ENCODE data around the gene FPGT. TPM values are rescaled to one million over a fixed set of nuclear protein-coding genes. Genes with fewer than 3 reads are reported as not detected.

The FPGT gene
- total and polyA plus RNA-seq, 2 of the 4 experiments (the other 2 are of a cell fraction) = 9.4 to 13.3 TPM

DNA sequence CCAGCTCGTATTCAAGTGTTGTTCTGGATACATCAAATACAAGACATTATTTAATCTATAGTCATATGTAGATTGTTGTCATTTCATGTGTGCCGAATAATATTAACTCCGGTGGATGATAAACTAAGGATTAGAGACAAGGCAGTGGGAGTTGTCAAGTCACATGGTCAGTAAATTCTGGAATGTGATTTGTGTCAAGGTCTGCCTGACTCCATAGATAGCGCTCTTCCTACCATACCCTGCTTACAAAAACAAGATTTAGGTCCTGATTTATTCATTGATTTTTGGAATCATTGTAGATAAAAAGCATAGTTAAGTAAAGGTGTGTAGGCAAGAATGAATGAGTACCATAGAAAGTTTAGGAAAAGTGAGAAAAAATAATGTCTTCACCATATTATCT lies 39.7 kb downstream of the FPGT start:
- Histone ChIP-seq H2AFZ (replicated peaks; ENCODE audit: low read length, poor library complexity) (no peak overlapping the region), H3K27ac (ENCODE audit: insufficient read depth, low read length) (no peak overlapping the region), H2BK5ac (ENCODE audit: low read depth, low read length, poor library complexity, severe bottlenecking) (no peak overlapping the region), H3K27me3 (ENCODE audit: control insufficient read depth, insufficient read depth, low read length) (no peaks in the 10 kb centered on the region), H3K4ac (ENCODE audit: low read depth, low read length) (no peak overlapping the region), H2BK20ac (ENCODE audit: low read depth, low read length) (no peak overlapping the region), H2AK9ac (replicated peaks; ENCODE audit: low read depth, low read length, poor library complexity) (no peak overlapping the region), H3K23ac (ENCODE audit: low read depth, low read length) (no peak overlapping the region), H4K5ac (ENCODE audit: low read depth, low read length) (no peak overlapping the region), H3K4me1 (ENCODE audit: control insufficient read depth, insufficient read depth, low read length) (no peaks in the 10 kb centered on the region), H4K20me1 (ENCODE audit: insufficient read depth, low read length) (no peaks in the 10 kb centered on the region), H3K18ac (ENCODE audit: low read depth, low read length) (no peak overlapping the region), H3K14ac (replicated peaks; ENCODE audit: low read depth, low read length) (no peak overlapping the region), H3K36me3 (ENCODE audit: control insufficient read depth, insufficient read depth, low read length) (no peaks in the 10 kb centered on the region), H3K9ac (ENCODE audit: low read depth, low read length) (no peak overlapping the region), H3K9me3 (ENCODE audit: control insufficient read depth, insufficient read depth, low read length) (no peaks in the 10 kb centered on the region), H3K4me2 (ENCODE audit: low read depth, low read length) (no peak overlapping the region), H4K8ac (ENCODE audit: low read depth in 2 of 2, low read length in 2 of 2) (no peak overlapping the region), H3K79me1 (ENCODE audit: low read depth in 1 of 2, low read length in 2 of 2) (no peaks in the 10 kb centered on the region), H2AK5ac (ENCODE audit: low read depth, low read length) (no peak overlapping the region), H2BK120ac (ENCODE audit: low read depth, low read length) (no peak overlapping the region), H3K9me1 (ENCODE audit: insufficient read depth, low read length) (no peaks in the 10 kb centered on the region), H3K56ac (ENCODE audit: extremely low read depth, insufficient read depth, low read length) (no peak overlapping the region), H2BK15ac (ENCODE audit: low read depth, low read length) (no peak overlapping the region), H3K4me3 (ENCODE audit: insufficient read depth, low read depth, low read length) (no peak overlapping the region), H4K91ac (ENCODE audit: insufficient read depth, low read depth, low read length) (no peak overlapping the region)
- no peak for TF ChIP-seq CHD1 (IDR thresholded peaks at IDR 0.05; ENCODE audit: low read depth, low read length)
- TF ChIP-seq, protein P1, sequence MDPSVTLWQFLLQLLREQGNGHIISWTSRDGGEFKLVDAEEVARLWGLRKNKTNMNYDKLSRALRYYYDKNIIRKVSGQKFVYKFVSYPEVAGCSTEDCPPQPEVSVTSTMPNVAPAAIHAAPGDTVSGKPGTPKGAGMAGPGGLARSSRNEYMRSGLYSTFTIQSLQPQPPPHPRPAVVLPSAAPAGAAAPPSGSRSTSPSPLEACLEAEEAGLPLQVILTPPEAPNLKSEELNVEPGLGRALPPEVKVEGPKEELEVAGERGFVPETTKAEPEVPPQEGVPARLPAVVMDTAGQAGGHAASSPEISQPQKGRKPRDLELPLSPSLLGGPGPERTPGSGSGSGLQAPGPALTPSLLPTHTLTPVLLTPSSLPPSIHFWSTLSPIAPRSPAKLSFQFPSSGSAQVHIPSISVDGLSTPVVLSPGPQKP (IDR thresholded peaks at IDR 0.05; ENCODE audit: borderline replicate concordance, low read depth, low read length) = no peak
- TF ChIP-seq POLR2A (IDR thresholded peaks at IDR 0.05; ENCODE audit: low read depth, low read length) = no peak
- no peak for TF ChIP-seq MXI1 (IDR thresholded peaks at IDR 0.05; ENCODE audit: borderline replicate concordance, low read depth, low read length)
- TF ChIP-seq SMC3 (IDR thresholded peaks at IDR 0.05; ENCODE audit: low read depth, low read length) = no peak
- dilution Hi-C loops (cut with HindIII; ENCODE audit: low sequenced_read_pairs, unreplicated experiment) = no loop called here
- WGBS, 2 experiments (ENCODE audit: extremely low coverage in 2 of 2, insufficient read length in 1 of 2) = no CpG with 5 or more reads among the region's 4 CpGs
- in situ Hi-C loops (cut with MboI; ENCODE audit: low sequenced_read_pairs) = no loop called here
- ChIA-PET POLR2A (ENCODE audit: unreplicated experiment) (no interaction called here), CTCF (interaction anchor here (1.0 kb wide), 1 partner anchor 13 kb away, joined by 3 read pairs; no protein-coding TSS in a partner anchor)
- intact Hi-C loops (cut with micrococcal nuclease) = no loop called here
- DNase-seq = no peak
- no peak for ATAC-seq (ENCODE audit: low read depth)
- BruUV-seq (replicated peaks) = no TSS peak
